K562 (cell line): ENCODE results near the gene MBD6. TPM values are rescaled to one million over a fixed set of nuclear protein-coding genes. Genes with fewer than 3 reads are reported as not detected.

Source experiments
- ASH1L ChIP-seq: fragments of 450-650 bp; IDR thresholded peaks from 2 replicates; pipeline ENCODE4 v1.6.1; 2018; ENCODE audit warnings: borderline replicate concordance, mild to moderate bottlenecking, low read depth; ENCODE audit not compliant: partially characterized antibody
- BRD4 ChIP-seq: fragments of 200-600 bp; sonication (generic); IDR thresholded peaks from 2 replicates; pipeline ENCODE4 v1.6.1; 2017; ENCODE audit warnings: inconsistent platforms
- FOXJ2 ChIP-seq: fragments of 200-800 bp; sonication (Bioruptor generic); IDR thresholded peaks from 2 replicates; pipeline ENCODE4 v1.6.1; 2016; ENCODE audit warnings: missing genetic modification characterization, missing compliant biosample characterization
- JUN ChIP-seq, 2 experiments: sonication (generic) in 1 of 2; formaldehyde crosslinking in 1 of 2; IDR thresholded peaks; 2 replicates each; pipeline versions ENCODE4 v1.6.1 to v1.8.0; 2012 to 2022; ENCODE audit warnings: borderline replicate concordance in 2 of 2, mild to moderate bottlenecking in 2 of 2, improper control_type of control experiment in 1 of 2, low read depth in 1 of 2, low read length in 1 of 2, missing genetic modification reagents in 1 of 2
- MAFF ChIP-seq: IDR thresholded peaks from 2 replicates; pipeline ENCODE4 v1.6.1; 2012; ENCODE audit warnings: low read length, improper control_type of control experiment
- MAZ ChIP-seq, 2 experiments: fragments of 450-650 bp in 1 of 2; sonication (generic) in 1 of 2; formaldehyde crosslinking; IDR thresholded peaks in 1 of 2; conservative IDR thresholded peaks in 1 of 2; 2 replicates each; pipeline versions ENCODE4 v1.4.0 to v1.5.0; 2020; ENCODE audit warnings: mild to moderate bottlenecking in 1 of 2, missing genetic modification reagents in 1 of 2
- MEIS2 ChIP-seq: fragments of 450-650 bp; IDR thresholded peaks from 2 replicates; pipeline ENCODE4 v1.6.1; 2014; ENCODE audit warnings: mild to moderate bottlenecking; ENCODE audit not compliant: partially characterized antibody
- NELFE ChIP-seq: IDR thresholded peaks from 2 replicates; pipeline ENCODE4 v1.6.1; 2011; ENCODE audit warnings: mild to moderate bottlenecking; ENCODE audit not compliant: insufficient read depth, insufficient read length
- NR2C1 ChIP-seq, 2 experiments: fragments of 450-650 bp; IDR thresholded peaks; 2 replicates each; pipeline ENCODE4 v1.6.1; 2017; ENCODE audit warnings: mild to moderate bottlenecking in 2 of 2, antibody characterized with exemption in 1 of 2, inconsistent platforms in 1 of 2, missing compliant biosample characterization in 1 of 2, missing genetic modification characterization in 1 of 2
- SAFB2 ChIP-seq: fragments of 200-400 bp; formaldehyde crosslinking; IDR thresholded peaks from 2 replicates; pipeline ENCODE4 v1.6.1; 2018; ENCODE audit warnings: borderline replicate concordance, low read length, low read depth, moderate library complexity; ENCODE audit not compliant: severe bottlenecking
- SMARCE1 ChIP-seq: fragments of 450-650 bp; IDR thresholded peaks from 2 replicates; pipeline ENCODE4 v1.7.1; 2016; ENCODE audit warnings: mild to moderate bottlenecking
- TOE1 ChIP-seq, 2 experiments: fragments of 450-650 bp in 1 of 2; sonication (generic) in 1 of 2; formaldehyde crosslinking in 1 of 2; IDR thresholded peaks; 2 replicates each; pipeline versions ENCODE4 v1.7.1 to v1.8.0; 2016 to 2022; ENCODE audit warnings: borderline replicate concordance in 2 of 2, mild to moderate bottlenecking in 2 of 2, antibody characterized with exemption in 1 of 2, inconsistent platforms in 1 of 2, low read depth in 1 of 2, missing genetic modification reagents in 1 of 2, moderate library complexity in 1 of 2
- YBX1 ChIP-seq: fragments of 450-650 bp; IDR thresholded peaks from 2 replicates; pipeline ENCODE4 v1.7.1; 2016; ENCODE audit warnings: mild to moderate bottlenecking
- ZBTB1 ChIP-seq: sonication (generic); formaldehyde crosslinking; IDR thresholded peaks from 2 replicates; pipeline ENCODE4 v1.8.1; 2023; ENCODE audit warnings: missing genetic modification reagents, low read depth, mild to moderate bottlenecking, borderline replicate concordance
- ZFP1 ChIP-seq: fragments of 450-650 bp; formaldehyde crosslinking; IDR thresholded peaks from 2 replicates; pipeline ENCODE4 v1.4.0; 2020; ENCODE audit warnings: mild to moderate bottlenecking, mixed read lengths
- ZNF263 ChIP-seq: sonication (generic); formaldehyde crosslinking; IDR thresholded peaks from 2 replicates; pipeline ENCODE4 v1.8.0; 2022; ENCODE audit warnings: mild to moderate bottlenecking, missing genetic modification reagents, borderline replicate concordance
- ZNF707 ChIP-seq: fragments of 250-450 bp; sonication (Bioruptor Pico); conservative IDR thresholded peaks from 2 replicates; pipeline ENCODE4 v1.8.0; 2022; ENCODE audit warnings: inconsistent platforms, mild to moderate bottlenecking, moderate library complexity
- ZNF830 ChIP-seq: fragments of 250-450 bp; sonication (Bioruptor Pico); IDR thresholded peaks from 2 replicates; pipeline ENCODE4 v1.5.0; 2021; ENCODE audit warnings: mild to moderate bottlenecking
- polyA plus RNA-seq, 8 experiments: library from polyadenylated mRNA; depleted of rRNA in 4 of 8; stranded (reverse) in 5 of 8; unstranded in 3 of 8; fragments of >200 nt; fragmentation: Nextera tagmentation in 2 of 8; fragmentation: Illumina TruSeq in 1 of 8; extraction: Ambion mirVana in 2 of 8; extraction: Trizol in 1 of 8; gene quantifications; 2 replicates each; pipeline versions ENCODE4 v1.2.1 to v1.2.3, GENCODE V29; 2011 to 2014; ENCODE audit warnings: inconsistent platforms in 1 of 8, missing spikeins in 1 of 8
- total RNA-seq, 7 experiments: library from RNA; depleted of rRNA in 6 of 7; stranded (reverse); fragments of >200 nt in 6 of 7; fragmentation: Illumina TruSeq in 2 of 7; extraction: Trizol in 2 of 7; gene quantifications; 2 replicates each; pipeline versions ENCODE4 v1.2.1 to v1.2.3, GENCODE V29; 2011 to 2021; ENCODE audit warnings: low replicate concordance in 1 of 7
- TF ChIP-seq, protein P1 (sequence below): fragments of 450-650 bp; formaldehyde crosslinking; IDR thresholded peaks from 2 replicates; pipeline ENCODE4 v1.4.0; 2020; ENCODE audit warnings: mild to moderate bottlenecking, moderate library complexity
- TF ChIP-seq, protein P2 (sequence below): fragments of 250-450 bp; sonication (Bioruptor Pico); IDR thresholded peaks from 2 replicates; pipeline ENCODE4 v1.4.0; 2020; ENCODE audit warnings: mild to moderate bottlenecking
- TF ChIP-seq, protein P3 (sequence below): IDR thresholded peaks from 3 replicates; pipeline ENCODE4 v1.6.1; 2011; ENCODE audit warnings: borderline replicate concordance, mild to moderate bottlenecking, moderate library complexity; ENCODE audit not compliant: insufficient read length; ENCODE audit errors: extremely low read depth

Gene MBD6
- total and polyA plus RNA-seq, 9 of the 15 experiments (the other 6 are each of a cell fraction or from before 2014, with no cell fraction given), result 2.0 to 54.8 (median 3.8) TPM

GRCh38 chr12:57539134-57539768, 16.6 kb downstream of the MBD6 start (continued):
- TF ChIP-seq NR2C1 (IDR thresholded peaks at IDR 0.05) (peak; percentile 85), NR2C1 (tag; IDR thresholded peaks at IDR 0.05) (peak; percentile 80), ZNF263 (CRISPR knock-in tag) (no peak), ZBTB1 (CRISPR knock-in tag) (0 out of 2 replicates have a peak, but pooled peaks have one; percentile 20), YBX1 (no peak), MEIS2 (peak; percentile 62), ASH1L (peak; percentile 57), JUN (IDR thresholded peaks at IDR 0.05; ENCODE audit: borderline replicate concordance, low read depth, low read length) (peak; percentile 50; the same call in 1 of the 2 replicates), JUN (CRISPR knock-in tag; IDR thresholded peaks at IDR 0.05; ENCODE audit: borderline replicate concordance) (no peak), ZNF830 (CRISPR knock-in tag) (no peak), MAFF (no peak), TOE1 (IDR thresholded peaks at IDR 0.05; ENCODE audit: borderline replicate concordance) (no peak), TOE1 (CRISPR knock-in tag; IDR thresholded peaks at IDR 0.05; ENCODE audit: borderline replicate concordance, low read depth) (no peak), ZNF707 (no peak), FOXJ2 (no peak), BRD4 (no peak), NELFE (no peak), SMARCE1 (peak; percentile 92), MAZ (CRISPR knock-in tag; conservative IDR thresholded peaks at IDR 0.05 in 1 of 2, IDR thresholded peaks at IDR 0.05 in 1 of 2) (peak; percentile 46 to 61; a peak in 1 of 4 replicates), SAFB2 (no peak), ZFP1 (CRISPR knock-in tag) (no peak)
- TF ChIP-seq, protein P1, sequence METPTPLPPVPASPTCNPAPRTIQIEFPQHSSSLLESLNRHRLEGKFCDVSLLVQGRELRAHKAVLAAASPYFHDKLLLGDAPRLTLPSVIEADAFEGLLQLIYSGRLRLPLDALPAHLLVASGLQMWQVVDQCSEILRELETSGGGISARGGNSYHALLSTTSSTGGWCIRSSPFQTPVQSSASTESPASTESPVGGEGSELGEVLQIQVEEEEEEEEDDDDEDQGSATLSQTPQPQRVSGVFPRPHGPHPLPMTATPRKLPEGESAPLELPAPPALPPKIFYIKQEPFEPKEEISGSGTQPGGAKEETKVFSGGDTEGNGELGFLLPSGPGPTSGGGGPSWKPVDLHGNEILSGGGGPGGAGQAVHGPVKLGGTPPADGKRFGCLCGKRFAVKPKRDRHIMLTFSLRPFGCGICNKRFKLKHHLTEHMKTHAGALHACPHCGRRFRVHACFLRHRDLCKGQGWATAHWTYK (CRISPR knock-in tag), result 0 out of 2 replicates have a peak, but pooled peaks have one; percentile 53
- TF ChIP-seq, protein P2, sequence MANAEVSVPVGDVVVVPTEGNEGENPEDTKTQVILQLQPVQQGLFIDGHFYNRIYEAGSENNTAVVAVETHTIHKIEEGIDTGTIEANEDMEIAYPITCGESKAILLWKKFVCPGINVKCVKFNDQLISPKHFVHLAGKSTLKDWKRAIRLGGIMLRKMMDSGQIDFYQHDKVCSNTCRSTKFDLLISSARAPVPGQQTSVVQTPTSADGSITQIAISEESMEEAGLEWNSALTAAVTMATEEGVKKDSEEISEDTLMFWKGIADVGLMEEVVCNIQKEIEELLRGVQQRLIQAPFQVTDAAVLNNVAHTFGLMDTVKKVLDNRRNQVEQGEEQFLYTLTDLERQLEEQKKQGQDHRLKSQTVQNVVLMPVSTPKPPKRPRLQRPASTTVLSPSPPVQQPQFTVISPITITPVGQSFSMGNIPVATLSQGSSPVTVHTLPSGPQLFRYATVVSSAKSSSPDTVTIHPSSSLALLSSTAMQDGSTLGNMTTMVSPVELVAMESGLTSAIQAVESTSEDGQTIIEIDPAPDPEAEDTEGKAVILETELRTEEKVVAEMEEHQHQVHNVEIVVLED (CRISPR knock-in tag), result no peak
- TF ChIP-seq, protein P3, sequence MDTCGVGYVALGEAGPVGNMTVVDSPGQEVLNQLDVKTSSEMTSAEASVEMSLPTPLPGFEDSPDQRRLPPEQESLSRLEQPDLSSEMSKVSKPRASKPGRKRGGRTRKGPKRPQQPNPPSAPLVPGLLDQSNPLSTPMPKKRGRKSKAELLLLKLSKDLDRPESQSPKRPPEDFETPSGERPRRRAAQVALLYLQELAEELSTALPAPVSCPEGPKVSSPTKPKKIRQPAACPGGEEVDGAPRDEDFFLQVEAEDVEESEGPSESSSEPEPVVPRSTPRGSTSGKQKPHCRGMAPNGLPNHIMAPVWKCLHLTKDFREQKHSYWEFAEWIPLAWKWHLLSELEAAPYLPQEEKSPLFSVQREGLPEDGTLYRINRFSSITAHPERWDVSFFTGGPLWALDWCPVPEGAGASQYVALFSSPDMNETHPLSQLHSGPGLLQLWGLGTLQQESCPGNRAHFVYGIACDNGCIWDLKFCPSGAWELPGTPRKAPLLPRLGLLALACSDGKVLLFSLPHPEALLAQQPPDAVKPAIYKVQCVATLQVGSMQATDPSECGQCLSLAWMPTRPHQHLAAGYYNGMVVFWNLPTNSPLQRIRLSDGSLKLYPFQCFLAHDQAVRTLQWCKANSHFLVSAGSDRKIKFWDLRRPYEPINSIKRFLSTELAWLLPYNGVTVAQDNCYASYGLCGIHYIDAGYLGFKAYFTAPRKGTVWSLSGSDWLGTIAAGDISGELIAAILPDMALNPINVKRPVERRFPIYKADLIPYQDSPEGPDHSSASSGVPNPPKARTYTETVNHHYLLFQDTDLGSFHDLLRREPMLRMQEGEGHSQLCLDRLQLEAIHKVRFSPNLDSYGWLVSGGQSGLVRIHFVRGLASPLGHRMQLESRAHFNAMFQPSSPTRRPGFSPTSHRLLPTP, result no peak
